Sigmoid colon (tissue), 4 donors: ENCODE measurements around the gene PPP6C.
"Not testable (repeated sequence)": the region's sequence is repeated elsewhere in the genome, so short reads cannot be mapped to it uniquely, and the experiment has no call there.

Source experiments
- EP300 ChIP-seq, 4 donors: sonication (generic); formaldehyde crosslinking; IDR thresholded peaks; one replicate each; pipeline ENCODE4 v1.6.1; 2017; ENCODE audit warnings: antibody characterized with exemption in 4 of 4
- POLR2A ChIP-seq, 2 donors: fragments of 450-650 bp; IDR thresholded peaks; one replicate each; pipeline ENCODE4 v1.6.1; 2016; ENCODE audit warnings: antibody characterized with exemption in 2 of 2, mild to moderate bottlenecking in 2 of 2, moderate library complexity in 2 of 2
- TF ChIP-seq, protein P1 (sequence below), 4 experiments: fragments of 450-650 bp in 3 of 4; fragments of 200-600 bp in 1 of 4; IDR thresholded peaks; one replicate each; pipeline ENCODE4 v1.5.1; 2016 to 2019; ENCODE audit warnings: antibody characterized with exemption in 4 of 4, mild to moderate bottlenecking in 3 of 4, moderate library complexity in 2 of 4

DNA sequence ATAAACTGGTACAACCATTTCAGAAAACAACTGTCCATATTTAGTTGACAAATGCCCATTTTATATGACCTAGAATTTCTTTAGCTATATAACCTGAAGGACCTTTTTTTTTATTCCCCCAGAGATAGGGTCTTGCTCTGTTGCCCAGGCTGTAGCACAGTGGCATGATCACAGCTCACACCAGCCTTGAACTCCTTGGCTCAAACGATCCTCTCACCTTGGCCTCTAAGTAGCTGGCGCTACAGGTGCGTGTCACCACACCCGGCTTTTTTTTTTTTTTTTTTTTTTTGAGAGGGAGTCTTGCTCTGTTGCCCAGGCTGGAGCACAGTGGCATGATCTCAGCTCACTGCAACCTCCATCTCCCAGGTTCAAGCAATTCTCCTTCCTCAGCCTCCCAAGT is 75.1 kb downstream of the PPP6C start:
- TF ChIP-seq POLR2A, EP300 (IDR thresholded peaks at IDR 0.05): not testable (repeated sequence)
- TF ChIP-seq, protein P1, sequence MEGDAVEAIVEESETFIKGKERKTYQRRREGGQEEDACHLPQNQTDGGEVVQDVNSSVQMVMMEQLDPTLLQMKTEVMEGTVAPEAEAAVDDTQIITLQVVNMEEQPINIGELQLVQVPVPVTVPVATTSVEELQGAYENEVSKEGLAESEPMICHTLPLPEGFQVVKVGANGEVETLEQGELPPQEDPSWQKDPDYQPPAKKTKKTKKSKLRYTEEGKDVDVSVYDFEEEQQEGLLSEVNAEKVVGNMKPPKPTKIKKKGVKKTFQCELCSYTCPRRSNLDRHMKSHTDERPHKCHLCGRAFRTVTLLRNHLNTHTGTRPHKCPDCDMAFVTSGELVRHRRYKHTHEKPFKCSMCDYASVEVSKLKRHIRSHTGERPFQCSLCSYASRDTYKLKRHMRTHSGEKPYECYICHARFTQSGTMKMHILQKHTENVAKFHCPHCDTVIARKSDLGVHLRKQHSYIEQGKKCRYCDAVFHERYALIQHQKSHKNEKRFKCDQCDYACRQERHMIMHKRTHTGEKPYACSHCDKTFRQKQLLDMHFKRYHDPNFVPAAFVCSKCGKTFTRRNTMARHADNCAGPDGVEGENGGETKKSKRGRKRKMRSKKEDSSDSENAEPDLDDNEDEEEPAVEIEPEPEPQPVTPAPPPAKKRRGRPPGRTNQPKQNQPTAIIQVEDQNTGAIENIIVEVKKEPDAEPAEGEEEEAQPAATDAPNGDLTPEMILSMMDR (IDR thresholded peaks at IDR 0.05) = not testable (repeated sequence)
